Immature natural killer cell (primary cell): ENCODE results near the gene OPN1MW2. TPM values are rescaled to one million over a fixed set of nuclear protein-coding genes. Genes with fewer than 3 reads are reported as not detected.
A peak's percentile ranks its signal among the peaks of the same experiment; 100 is the strongest.
"Not testable (repeated sequence)": the region's sequence is repeated elsewhere in the genome, so short reads cannot be mapped to it uniquely, and the experiment has no call there.

ENCODE experiments used
- DNase-seq, 3 donors: peaks; one replicate each; pipeline ENCODE4 v3.0.0; 2022; ENCODE audit warnings: mixed read lengths in 1 of 3
- H3K27ac Mint-ChIP-seq, 6 donors: one replicate each; pipeline ENCODE4 v1.8.0; 2020; ENCODE audit warnings: mixed read lengths in 6 of 6, mild to moderate bottlenecking in 5 of 6, inconsistent platforms in 4 of 6, moderate library complexity in 3 of 6
- H3K27me3 Mint-ChIP-seq, 3 donors: one replicate each; pipeline ENCODE4 v1.8.0; 2020 to 2021; ENCODE audit warnings: low read depth in 3 of 3, mild to moderate bottlenecking in 3 of 3, mixed read lengths in 3 of 3, moderate library complexity in 3 of 3, inconsistent platforms in 1 of 3
- H3K36me3 Mint-ChIP-seq, 3 donors: one replicate each; pipeline ENCODE4 v1.8.0; 2020; ENCODE audit warnings: mixed read lengths in 3 of 3, inconsistent platforms in 2 of 3, mild to moderate bottlenecking in 2 of 3
- H3K4me1 Mint-ChIP-seq, 2 donors: one replicate each; pipeline ENCODE4 v1.8.0; 2020; ENCODE audit warnings: inconsistent platforms in 2 of 2, mild to moderate bottlenecking in 2 of 2, mixed read lengths in 2 of 2, moderate library complexity in 1 of 2
- H3K4me3 Mint-ChIP-seq, 5 donors: one replicate each; pipeline ENCODE4 v1.8.0; 2020; ENCODE audit warnings: mild to moderate bottlenecking in 5 of 5, mixed read lengths in 5 of 5, inconsistent platforms in 3 of 5, moderate library complexity in 3 of 5
- H3K9me3 Mint-ChIP-seq, 6 donors: one replicate each; pipeline ENCODE4 v1.8.0; 2020; ENCODE audit warnings: mild to moderate bottlenecking in 6 of 6, mixed read lengths in 6 of 6, inconsistent platforms in 4 of 6, moderate library complexity in 3 of 6
- polyA plus RNA-seq, 3 donors: library from polyadenylated mRNA; unstranded; fragments of 300-500 nt; fragmentation: Illumina TruSeq; gene quantifications; one replicate each; pipeline ENCODE4 v1.2.3, GENCODE V29; 2021

Gene OPN1MW2
- polyA plus RNA-seq, 3 donors from 2014 or later: not detected

GRCh38 chrX:154238939-154239559 is 19.5 kb downstream of the OPN1MW2 start:
- not testable (repeated sequence) for H3K27me3 Mint-ChIP-seq, H3K36me3 Mint-ChIP-seq, H3K4me3 Mint-ChIP-seq, H3K4me1 Mint-ChIP-seq, H3K9me3 Mint-ChIP-seq, DNase-seq
- H3K27ac Mint-ChIP-seq: peak overlapping the region in 1 of 6 donors; percentile 57

DNA sequence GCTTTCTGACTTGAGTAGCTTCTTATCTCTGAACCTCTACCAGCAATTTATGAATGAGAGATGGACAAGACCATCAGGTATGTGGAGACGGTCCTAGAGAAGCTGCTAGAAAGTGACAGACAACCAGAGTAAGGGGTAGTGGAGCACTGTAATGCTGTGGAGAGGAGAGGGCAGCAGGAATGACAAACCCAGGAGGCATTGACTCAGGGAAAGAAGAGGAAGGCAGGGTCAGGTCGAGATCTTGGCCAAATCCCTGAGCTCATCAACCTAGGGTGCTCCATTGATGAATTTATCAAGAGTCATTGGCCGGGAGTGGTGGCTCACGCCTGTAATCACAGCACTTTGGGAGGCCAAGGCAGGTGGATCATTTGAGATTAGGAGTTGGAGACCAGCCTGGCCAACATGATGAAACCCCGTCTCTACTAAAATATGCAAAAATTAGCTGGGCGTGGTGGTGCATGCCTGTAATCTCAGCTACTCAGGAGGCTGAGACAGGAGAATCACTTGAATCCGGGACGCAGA is 20.5 kb downstream of the OPN1MW2 start:
- DNase-seq, H3K27me3 Mint-ChIP-seq, H3K9me3 Mint-ChIP-seq, H3K36me3 Mint-ChIP-seq, H3K4me3 Mint-ChIP-seq, H3K4me1 Mint-ChIP-seq: not testable (repeated sequence)
- peak overlapping the region in 5 of 6 donors; percentile 55 to 82 (median 75) for H3K27ac Mint-ChIP-seq

DNA sequence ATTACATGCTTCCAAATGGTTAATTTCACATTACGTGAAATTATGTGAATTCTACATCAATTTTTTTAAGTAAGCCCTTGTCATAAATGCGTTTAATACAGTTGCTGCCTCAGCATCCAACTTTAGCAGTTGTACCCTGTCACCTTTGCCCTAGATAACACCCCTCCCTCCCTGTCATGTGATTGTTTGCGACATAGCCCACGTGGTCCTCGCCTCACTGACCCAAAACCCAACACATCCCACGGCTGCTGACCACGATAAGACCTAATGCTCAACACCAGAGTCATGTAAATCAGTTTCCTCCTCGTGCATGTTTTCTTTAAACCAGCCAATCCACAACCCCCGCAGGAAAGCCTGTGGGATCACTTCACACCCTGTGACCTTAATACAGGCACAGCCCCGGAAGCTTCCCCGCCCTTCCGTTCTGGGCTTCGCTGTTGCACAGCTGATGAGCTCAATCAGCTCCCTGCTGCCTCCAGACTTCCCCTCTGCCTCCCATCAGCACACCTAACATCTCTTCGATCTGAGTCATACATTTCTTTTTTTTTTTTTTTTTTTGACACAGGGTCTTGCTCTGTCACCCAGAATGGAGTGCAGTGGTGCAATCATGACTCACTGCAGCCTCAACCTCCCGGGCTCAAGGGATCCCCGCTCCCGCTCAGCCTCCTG is 28.0 kb downstream of the OPN1MW2 start:
- not testable (repeated sequence) for H3K36me3 Mint-ChIP-seq, H3K4me3 Mint-ChIP-seq, H3K9me3 Mint-ChIP-seq, H3K4me1 Mint-ChIP-seq, H3K27me3 Mint-ChIP-seq
- peak overlapping the region in 2 of 6 donors; percentile 45 to 57 for H3K27ac Mint-ChIP-seq
- peak; percentile 61 to 76 (median 69) for DNase-seq

- H3K36me3 Mint-ChIP-seq, DNase-seq, H3K27me3 Mint-ChIP-seq, H3K4me1 Mint-ChIP-seq, H3K4me3 Mint-ChIP-seq, H3K9me3 Mint-ChIP-seq, H3K27ac Mint-ChIP-seq: not testable (repeated sequence)
Measured at GRCh38 chrX:154248076-154248475, 28.5 kb downstream of the OPN1MW2 start.

DNA sequence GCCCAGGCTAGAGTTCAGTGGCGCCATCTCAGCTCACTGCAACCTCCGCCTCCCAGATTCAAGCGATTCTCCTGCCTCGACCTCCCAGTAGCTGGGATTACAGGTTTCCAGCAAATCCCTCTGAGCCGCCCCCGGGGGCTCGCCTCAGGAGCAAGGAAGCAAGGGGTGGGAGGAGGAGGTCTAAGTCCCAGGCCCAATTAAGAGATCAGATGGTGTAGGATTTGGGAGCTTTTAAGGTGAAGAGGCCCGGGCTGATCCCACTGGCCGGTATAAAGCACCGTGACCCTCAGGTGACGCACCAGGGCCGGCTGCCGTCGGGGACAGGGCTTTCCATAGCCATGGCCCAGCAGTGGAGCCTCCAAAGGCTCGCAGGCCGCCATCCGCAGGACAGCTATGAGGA is 37.7 kb downstream of the OPN1MW2 start, which contains the start of gene OPN1MW3:
Gene OPN1MW3 (plus strand): TSS at position 301 of the 400 bp plus-strand sequence. CDS start 38 bp downstream, at position 339.
- not testable (repeated sequence) for H3K27ac Mint-ChIP-seq, H3K4me3 Mint-ChIP-seq, H3K4me1 Mint-ChIP-seq, H3K27me3 Mint-ChIP-seq, H3K9me3 Mint-ChIP-seq, H3K36me3 Mint-ChIP-seq, DNase-seq

DNA sequence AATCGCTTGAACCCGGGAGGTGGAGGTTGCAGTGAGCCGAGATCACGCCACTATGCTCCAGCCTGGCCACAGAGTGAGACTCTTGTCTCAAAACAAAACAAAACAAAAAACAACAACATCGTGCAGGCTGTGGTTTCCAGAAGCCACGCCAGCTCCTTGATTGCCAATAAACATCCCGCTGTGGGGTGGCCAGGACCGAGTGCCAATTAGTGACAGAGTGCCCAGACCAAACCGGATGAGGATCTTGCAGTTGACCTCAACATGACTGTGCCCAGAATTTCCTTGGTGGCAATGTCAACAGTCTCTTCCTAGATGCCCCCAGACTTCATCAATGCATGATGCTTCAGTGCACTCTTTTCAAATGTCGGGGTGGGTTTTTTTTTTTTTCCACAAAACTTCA is 39.2 kb downstream of the OPN1MW2 start:
- H3K9me3 Mint-ChIP-seq, DNase-seq, H3K4me3 Mint-ChIP-seq, H3K4me1 Mint-ChIP-seq, H3K36me3 Mint-ChIP-seq, H3K27me3 Mint-ChIP-seq, H3K27ac Mint-ChIP-seq: not testable (repeated sequence)

- H3K4me3 Mint-ChIP-seq, H3K27me3 Mint-ChIP-seq, H3K36me3 Mint-ChIP-seq, H3K9me3 Mint-ChIP-seq, DNase-seq, H3K27ac Mint-ChIP-seq, H3K4me1 Mint-ChIP-seq: not testable (repeated sequence)
Measured at GRCh38 chrX:154263072-154263471, 43.5 kb downstream of the OPN1MW2 start.

DNA sequence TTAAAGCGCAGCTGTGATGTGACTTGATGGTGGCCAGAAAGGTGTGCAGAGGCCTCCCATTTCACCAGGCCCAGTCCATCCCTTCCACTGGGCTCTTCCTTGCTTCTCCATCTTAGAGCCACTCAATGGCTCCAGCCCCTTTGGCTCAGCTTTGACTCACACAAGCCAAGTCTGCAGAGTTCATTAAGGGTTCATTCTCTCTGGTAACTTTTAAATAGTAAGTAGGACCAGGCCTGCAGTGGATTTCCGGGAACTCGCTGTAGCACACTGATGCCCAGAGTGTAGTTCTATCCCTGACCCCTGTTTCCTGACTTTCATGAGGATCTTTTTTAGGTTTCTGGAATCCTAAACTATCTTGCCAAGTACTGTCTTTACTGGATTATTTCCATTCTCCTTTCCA is 49.7 kb downstream of the OPN1MW2 start:
- H3K36me3 Mint-ChIP-seq, H3K9me3 Mint-ChIP-seq: not testable (repeated sequence)

More for the DNA sequence above, 49.7 kb downstream of the OPN1MW2 start:
- DNase-seq, H3K27me3 Mint-ChIP-seq, H3K27ac Mint-ChIP-seq, H3K4me3 Mint-ChIP-seq, H3K4me1 Mint-ChIP-seq: not testable (repeated sequence)

Other genes starting within 250 kb of the OPN1MW2 start
- 10 to 100 TPM in 1 of 3 donors, 1 to 10 TPM in 2; 1.0 to 14.6 (median 2.9) TPM for gene HCFC1, start 247.9 kb upstream of the OPN1MW2 start, polyA plus RNA-seq
- 10 to 100 TPM in 1 of 3 donors, 1 to 10 TPM in 2; 4.1 to 17.5 (median 5.2) TPM for gene TMEM187, start 247.0 kb upstream of the OPN1MW2 start, polyA plus RNA-seq
- gene IRAK1, start 199.9 kb upstream of the OPN1MW2 start, polyA plus RNA-seq: 10 to 100 TPM; 39.0 to 81.9 (median 46.6) TPM
- 10 to 100 TPM; 11.4 to 31.5 (median 18.3) TPM for gene MECP2, start 122.0 kb upstream of the OPN1MW2 start, polyA plus RNA-seq
- gene OPN1LW, start 75.5 kb upstream of the OPN1MW2 start, polyA plus RNA-seq: not detected
- gene OPN1MW, start 37.2 kb upstream of the OPN1MW2 start, polyA plus RNA-seq: not detected
- gene OPN1MW3, start 37.8 kb downstream of the OPN1MW2 start, polyA plus RNA-seq: under 1 TPM in 2 of 3 donors, not detected in 1; 0.16 to 0.19 TPM
- gene TEX28, start 75.4 kb downstream of the OPN1MW2 start, polyA plus RNA-seq: under 1 TPM in 1 of 3 donors, not detected in 2; 0.46 TPM
- gene TKTL1, start 76.0 kb downstream of the OPN1MW2 start, polyA plus RNA-seq: 100 to 1,000 TPM in 1 of 3 donors, 10 to 100 TPM in 2; 58.7 to 282 (median 69.8) TPM
- 1,000 to 10,000 TPM in 1 of 3 donors, 100 to 1,000 TPM in 2; 135 to 1,231 (median 241) TPM for gene FLNA, start 154.9 kb downstream of the OPN1MW2 start, polyA plus RNA-seq
- gene EMD, start 159.5 kb downstream of the OPN1MW2 start, polyA plus RNA-seq: 10 to 100 TPM; 27.2 to 31.2 (median 28.9) TPM
- 1,000 to 10,000 TPM; 2,085 to 3,021 (median 2,819) TPM for gene RPL10, start 178.6 kb downstream of the OPN1MW2 start, polyA plus RNA-seq
- gene DNASE1L1, start 189.5 kb downstream of the OPN1MW2 start, polyA plus RNA-seq: 10 to 100 TPM; 14.1 to 21.1 (median 17.8) TPM
- gene TAFAZZIN, start 191.8 kb downstream of the OPN1MW2 start, polyA plus RNA-seq: 10 to 100 TPM; 24.9 to 39.2 (median 32.4) TPM
- 100 to 1,000 TPM in 2 of 3 donors, 10 to 100 TPM in 1; 98.3 to 193 (median 154) TPM for gene ATP6AP1, start 208.9 kb downstream of the OPN1MW2 start, polyA plus RNA-seq
- gene GDI1, start 217.4 kb downstream of the OPN1MW2 start, polyA plus RNA-seq: 10 to 100 TPM; 20.9 to 37.8 (median 29.2) TPM
- 10 to 100 TPM; 45.2 to 63.3 (median 53.3) TPM for gene FAM50A, start 224.4 kb downstream of the OPN1MW2 start, polyA plus RNA-seq
- 1 to 10 TPM in 1 of 3 donors, under 1 TPM in 1, not detected in 1; 0.20 to 1.4 TPM for gene PLXNA3, start 238.5 kb downstream of the OPN1MW2 start, polyA plus RNA-seq